NCI-H345 (cell line): ENCODE measurements around the gene RASGRF1.
"Not testable (repeated sequence)": the region's sequence is repeated elsewhere in the genome, so short reads cannot be mapped to it uniquely, and the experiment has no call there.

Experiments used
- DNase-seq: peaks from one replicate; lab custom pipeline; 2025; lab: John Stamatoyannopoulos, UW

RASGRF1 gene, protein sequence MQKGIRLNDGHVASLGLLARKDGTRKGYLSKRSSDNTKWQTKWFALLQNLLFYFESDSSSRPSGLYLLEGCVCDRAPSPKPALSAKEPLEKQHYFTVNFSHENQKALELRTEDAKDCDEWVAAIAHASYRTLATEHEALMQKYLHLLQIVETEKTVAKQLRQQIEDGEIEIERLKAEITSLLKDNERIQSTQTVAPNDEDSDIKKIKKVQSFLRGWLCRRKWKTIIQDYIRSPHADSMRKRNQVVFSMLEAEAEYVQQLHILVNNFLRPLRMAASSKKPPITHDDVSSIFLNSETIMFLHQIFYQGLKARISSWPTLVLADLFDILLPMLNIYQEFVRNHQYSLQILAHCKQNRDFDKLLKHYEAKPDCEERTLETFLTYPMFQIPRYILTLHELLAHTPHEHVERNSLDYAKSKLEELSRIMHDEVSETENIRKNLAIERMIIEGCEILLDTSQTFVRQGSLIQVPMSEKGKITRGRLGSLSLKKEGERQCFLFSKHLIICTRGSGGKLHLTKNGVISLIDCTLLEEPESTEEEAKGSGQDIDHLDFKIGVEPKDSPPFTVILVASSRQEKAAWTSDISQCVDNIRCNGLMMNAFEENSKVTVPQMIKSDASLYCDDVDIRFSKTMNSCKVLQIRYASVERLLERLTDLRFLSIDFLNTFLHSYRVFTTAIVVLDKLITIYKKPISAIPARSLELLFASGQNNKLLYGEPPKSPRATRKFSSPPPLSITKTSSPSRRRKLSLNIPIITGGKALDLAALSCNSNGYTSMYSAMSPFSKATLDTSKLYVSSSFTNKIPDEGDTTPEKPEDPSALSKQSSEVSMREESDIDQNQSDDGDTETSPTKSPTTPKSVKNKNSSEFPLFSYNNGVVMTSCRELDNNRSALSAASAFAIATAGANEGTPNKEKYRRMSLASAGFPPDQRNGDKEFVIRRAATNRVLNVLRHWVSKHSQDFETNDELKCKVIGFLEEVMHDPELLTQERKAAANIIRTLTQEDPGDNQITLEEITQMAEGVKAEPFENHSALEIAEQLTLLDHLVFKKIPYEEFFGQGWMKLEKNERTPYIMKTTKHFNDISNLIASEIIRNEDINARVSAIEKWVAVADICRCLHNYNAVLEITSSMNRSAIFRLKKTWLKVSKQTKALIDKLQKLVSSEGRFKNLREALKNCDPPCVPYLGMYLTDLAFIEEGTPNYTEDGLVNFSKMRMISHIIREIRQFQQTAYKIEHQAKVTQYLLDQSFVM (N-terminal part only)

DNA sequence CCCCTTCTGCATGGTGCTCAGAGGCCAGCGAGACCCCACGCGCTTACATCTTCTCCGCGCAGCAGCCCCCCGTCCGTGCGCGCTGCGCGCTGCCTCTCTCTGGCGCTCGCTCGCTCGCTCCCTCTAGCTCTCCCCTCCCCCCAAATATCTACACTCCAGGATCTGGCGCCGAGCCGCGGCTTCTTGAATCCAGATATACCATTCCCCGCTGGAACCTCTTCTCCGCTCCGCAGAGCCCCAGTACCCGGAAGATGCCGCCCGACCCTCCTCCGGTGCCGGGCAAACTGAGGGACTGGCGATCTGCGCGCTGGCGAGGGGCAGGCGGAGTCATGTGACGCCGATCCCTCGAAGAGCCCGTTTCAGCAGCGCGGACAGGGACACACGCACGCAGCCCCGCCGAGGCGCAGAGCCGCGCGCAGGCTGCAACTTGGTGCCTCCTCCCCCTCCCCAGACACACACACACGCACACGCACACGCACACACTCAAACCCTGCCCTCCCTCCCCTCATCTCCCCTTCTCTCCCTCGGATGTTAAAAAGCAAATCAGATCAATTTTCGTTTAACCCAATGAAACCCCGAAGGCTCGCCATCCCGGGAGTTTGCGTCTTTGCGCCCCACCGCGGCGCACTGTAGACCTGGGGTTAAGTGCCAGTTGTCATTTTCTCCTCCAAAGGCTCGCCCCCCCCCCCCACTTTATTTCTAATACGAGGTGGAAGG is at the start of gene RASGRF1:
RASGRF1 (minus strand) TSS at position 294 of the 717 bp plus-strand sequence; CDS start at position 12, 282 bp downstream.
- DNase-seq = no peak

DNA sequence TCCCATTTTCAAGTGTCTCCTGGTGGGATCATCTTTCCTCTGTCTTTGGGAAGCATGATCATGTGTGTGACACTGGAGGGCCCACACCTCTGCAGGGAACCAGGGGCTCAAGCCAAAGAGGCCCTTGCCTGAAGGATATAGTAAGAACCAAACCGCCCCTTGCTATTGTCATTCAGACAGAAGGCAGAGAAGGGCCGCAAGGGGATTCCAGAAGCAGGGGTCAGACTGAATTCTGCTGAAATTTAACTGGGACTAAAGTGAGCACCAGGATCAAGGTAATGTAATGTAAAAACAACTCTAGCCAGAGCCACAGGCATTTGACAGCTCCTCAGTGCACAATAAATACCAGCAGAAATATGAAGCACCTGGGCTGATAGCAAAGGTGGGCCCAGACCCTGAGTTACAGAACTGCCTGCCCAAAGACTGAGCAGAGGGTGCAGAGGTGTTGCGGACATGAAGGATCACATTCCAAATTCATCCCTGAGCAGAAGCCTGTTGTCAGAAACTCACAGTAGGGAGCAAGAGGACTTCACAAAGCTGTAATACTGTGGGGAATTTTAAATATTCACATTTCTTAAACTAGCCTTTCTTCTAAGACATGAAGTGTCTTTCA is 46.0 kb upstream of the RASGRF1 start:
- DNase-seq = no peak

DNA sequence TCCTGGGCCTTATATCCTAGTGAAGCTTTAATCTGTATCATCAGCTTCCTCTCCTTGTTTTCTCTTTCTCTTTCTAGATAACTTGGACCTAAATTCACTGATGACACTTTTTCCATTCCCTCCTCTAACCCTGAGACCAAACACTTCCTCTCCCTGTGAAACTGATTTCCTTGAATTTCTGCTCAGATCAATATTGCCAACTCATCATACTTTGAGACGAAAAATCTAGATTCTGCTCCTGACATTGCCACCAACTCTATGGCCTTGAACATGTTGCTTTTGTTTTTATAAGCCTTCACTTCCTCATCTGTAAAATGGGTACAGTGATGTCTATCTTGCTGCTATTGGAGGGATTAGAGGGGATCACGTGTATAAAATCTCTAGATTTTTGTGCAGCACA is 42.7 kb upstream of the RASGRF1 start:
- DNase-seq = no peak

DNA sequence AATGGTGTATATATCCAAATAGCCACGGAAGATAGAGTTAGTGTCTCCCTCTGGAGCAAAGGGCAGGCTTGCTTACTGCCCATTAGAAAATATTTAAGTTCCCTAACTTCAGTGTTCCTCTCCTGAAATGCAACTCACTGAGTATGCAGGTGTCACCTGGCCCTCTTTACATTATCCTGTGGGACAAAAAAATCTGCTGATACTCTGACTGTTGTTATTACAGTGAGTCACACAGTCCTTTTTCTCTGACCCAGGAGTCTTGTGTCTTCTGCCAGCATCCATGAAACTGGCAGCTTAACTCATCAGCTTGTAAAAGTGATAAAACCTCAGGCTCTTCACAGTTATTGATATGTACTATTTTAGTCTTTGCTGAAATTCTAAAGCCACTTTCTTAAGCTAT is 42.2 kb upstream of the RASGRF1 start:
- DNase-seq = no peak

DNA sequence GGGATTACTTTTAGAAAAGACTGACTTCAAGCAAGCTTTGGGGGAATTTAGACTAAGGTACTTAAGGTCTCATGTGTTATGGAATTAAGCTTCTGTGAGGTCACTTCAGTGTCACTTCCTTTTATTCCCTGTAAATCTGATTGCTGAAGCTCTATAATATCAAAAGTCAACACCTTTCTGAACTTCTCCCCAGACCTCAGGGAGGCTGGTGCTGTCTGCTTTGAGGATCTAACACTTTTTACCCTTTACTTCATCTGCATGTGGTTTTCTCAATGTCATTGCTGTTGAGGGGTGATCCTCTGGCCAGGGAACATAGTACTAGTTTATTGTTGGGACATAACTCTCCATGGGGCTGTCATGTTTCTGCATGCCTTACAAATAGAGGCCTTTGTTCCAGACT is 41.8 kb upstream of the RASGRF1 start:
- DNase-seq = no peak

DNA sequence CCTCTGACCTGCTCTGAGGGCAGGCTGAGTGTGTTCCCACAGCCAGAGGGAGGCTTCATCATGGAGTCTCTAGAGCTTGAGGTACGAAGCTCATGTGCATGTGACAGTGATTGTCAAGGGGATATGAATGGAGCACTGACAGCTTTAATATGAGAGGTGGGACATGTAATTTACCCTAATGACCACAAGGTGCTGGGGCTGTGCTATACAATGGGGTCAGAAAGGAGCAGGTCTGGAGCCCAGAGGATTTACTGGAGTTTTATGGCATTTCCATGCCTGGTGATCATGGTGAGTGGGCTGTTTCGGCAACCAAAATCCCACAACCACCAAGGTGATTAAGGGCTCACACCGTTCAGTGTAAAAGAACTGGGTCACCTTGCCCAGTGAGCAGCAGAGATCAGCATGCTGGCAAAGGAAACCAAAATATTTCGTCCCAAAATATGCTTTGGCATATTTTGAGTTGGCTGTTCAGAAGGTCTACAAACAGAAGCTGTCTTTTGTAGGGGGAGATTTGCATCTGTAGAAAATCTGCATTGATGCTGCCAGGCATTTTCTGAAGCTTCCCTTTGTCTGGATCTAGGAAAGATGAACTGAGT is 40.1 kb upstream of the RASGRF1 start:
- DNase-seq = no peak

DNA sequence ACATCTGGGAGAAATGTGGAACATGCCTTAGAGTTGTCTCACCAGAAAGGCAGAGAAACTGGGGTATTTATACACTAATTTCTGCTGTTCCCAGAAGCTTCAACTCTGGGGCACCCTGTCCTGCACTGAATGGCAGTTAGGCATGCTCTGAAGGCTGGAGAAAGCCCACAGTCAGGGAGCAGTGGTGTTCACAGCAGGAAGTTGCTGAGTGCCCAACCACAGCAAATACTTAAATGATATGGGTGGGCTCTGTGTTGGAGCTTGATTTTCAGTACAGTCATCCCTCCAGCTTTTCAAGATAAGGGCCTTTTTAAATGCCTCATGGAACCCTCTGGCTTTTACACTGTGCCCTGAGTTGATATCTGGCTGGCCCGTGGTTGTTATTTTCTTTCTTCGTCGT is 38.7 kb upstream of the RASGRF1 start:
- DNase-seq = no peak

DNA sequence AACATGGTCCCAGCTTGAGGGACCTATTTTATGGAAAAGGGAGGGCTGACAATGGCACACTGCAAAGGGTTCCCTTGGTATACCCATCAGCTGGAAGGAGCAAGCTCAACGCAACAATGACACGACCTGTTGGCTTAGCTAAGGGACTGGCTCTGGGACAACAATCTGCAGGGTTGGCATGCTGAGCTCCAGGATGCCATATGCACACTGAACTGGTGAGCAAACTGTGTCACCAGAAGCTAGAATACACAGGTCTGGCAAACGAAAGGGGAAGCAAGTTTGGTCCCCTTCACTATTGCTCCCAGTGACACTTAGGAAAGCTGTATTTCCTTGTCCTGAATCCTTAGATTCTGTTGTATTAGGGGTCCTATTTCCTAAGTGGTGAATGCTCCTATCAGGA is 38.0 kb upstream of the RASGRF1 start:
- DNase-seq = no peak

DNA sequence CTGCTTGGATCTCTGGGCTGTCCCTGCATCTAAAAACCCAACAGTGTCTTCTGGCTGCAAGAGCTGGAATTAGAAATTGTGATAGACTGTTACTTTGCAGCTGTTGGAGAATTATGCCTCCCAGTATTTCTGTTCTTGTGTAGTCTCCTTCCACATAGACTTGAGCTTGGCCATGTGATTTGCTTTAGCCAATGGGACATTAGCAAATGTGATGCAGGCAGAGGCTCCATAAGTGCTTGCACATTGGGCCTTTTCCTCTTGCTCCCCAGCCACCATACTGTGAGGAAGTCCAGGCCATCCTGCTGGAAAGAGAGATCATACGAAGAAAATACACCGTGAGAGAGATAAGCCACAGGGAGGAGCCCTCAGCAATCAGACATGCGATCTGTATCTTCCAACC is 33.8 kb upstream of the RASGRF1 start:
- no peak for DNase-seq

DNA sequence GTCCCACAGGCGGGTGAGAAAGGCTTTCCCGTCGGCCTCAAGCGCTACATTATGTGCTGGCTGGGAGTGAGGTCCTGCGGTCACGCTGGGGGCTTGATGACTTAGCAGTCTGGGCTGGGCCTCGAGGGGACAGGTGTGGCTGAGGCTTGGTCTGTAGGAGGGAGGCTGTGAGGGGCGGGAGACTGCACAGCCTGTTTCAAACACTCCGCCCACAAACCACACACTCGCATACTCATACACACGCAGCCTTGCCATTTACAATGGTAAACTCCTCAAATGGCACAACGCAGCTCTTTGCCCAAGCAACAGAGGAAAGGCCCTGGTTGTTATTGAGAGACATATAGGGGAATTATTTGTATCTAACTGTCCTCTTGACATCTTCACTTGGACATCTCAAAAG is 32.4 kb upstream of the RASGRF1 start:
- DNase-seq = no peak

DNA sequence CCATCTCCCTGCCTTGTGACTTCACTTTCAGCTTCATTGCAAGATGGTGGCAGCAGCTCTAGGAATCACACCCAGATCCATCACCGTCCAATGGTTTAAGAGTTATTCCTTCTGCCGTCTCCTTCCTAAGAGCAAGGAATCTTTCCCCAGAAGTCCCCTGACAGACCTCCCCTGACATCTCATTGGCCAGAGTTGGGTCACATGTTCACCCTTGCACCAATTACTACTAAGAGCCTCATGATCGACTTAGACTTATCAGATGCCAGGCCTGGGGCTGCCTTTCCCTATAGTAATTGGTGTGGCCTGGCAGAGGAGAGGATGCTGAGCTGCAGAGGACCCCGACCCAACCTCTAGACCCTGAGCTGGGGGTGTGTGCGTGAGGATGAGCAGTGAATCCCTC is 31.8 kb upstream of the RASGRF1 start:
- no peak for DNase-seq

DNA sequence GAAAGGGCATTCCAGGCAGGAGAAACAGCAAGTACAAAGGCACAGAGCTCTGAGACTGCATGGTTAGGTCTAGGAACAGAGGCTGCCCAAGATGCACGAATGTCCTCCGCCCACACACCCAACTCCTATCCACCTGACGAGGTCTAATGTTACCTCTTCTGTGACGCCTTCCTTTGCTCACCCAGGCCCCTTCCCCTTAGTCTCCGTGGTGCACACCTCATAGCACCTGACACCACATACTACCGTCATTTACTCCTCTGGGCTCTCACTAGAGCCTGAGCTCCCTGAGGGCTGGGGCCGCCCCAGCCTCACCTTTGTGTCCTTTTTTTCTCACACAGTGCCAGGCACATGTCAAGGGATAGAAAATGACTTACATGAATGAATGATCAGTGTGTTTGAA is 31.0 kb upstream of the RASGRF1 start:
- no peak for DNase-seq

DNA sequence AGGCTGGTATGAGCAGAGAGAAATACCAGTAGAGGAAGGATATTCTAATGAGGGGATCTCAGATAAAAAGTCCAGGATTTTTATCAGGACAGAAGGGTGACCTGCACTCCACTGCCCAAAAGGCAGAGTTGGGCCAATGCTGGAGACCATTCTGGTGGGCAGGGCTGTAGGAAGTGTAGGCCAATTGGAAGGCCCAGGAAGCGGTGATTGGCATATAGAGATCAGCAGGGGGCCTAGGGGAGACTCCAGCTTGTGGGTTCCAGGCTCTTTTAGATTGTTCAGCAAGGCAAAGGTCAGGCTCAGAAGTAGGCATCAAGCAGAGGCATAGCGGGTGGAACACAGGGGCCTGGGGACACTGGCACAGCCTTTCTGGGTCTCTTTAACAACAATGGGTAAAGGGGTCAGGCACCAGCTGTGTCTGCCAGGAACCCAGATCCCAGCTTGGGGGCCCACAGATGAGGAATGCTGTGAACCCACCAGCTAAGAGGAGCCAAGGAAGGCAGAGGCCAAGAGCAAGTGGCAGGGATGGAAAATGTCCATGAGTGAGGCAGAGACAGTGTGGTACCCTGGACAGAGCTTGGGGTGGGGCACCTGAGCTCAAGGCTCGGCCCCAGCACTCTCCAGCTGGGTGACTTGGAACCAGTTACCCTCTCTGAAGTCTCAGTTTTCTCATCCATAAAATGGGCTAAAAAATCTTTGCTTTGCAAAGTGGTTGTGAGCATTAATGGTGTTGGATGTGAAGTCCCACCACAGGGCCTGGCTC is 27.0 kb upstream of the RASGRF1 start:
- DNase-seq = no peak

DNA sequence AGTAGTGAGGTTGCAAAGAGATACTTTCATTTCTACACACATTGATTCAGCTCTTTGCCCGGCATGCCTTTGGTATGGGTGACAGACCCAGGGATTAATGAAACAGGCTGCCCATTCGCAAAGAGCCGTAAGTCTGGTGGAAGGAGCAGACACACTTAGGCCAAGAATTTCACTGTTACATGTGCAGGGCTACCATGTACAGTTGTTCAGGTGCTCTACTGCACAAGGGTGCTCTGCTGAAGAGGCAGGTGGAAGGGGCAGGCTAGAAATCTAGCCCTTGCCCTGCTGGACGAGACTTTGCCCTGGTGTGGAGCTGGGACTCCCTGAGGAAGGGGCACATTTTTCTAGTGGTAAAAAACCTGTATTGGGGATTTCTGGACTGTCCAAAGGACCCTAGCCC is 26.2 kb upstream of the RASGRF1 start:
- no peak for DNase-seq

DNA sequence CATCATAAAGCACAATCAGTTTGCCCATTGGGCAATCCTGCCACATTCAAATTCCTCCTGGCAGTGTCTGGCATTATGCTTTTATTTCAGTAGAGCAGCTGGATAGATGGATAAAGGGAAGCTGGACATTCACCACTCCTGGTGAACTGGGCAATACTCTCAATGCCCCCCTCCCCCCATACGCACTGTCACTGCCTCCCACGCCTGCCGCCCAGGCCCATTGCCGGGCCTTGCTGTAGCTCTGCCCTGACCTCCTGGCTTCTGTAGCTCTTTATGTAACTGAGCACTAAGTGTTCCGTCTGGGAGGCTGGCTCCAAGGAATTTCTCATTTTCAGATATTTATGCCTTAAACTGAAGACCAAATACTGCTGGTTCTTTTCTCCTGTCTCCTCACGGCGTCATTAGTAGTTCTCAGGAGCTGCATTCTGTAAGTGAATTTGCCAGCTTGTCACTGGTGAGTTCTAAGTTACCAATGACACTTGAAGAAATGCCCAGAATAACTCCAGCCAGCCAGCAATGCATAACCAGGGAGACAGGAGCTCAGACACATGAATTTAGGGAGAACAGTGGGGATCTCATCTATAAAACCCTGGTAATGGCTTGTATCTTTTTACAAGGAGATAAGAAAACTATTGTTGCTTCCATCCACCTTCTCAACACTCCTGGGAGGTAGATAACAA is 25.5 kb upstream of the RASGRF1 start:
- DNase-seq = no peak

DNA sequence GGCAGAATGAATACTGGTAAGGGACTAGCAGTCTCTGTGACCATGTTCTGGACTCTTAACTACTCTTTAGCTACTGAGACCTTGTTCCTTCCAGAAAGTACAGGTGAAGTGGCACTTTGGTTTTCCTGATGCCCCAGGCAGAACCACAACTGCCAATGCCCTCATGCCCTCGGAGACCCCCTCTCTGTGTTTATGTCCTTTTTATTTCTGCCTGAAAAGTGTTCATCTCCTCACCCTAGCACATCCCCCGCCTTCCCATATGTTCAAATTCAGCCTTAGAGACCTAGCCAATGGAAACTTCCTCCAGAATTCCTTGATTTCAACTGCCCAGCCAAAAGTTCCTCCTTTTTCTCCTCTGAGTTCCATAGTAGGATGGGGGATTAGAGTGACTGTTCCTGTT is 23.3 kb upstream of the RASGRF1 start:
- DNase-seq = no peak

DNA sequence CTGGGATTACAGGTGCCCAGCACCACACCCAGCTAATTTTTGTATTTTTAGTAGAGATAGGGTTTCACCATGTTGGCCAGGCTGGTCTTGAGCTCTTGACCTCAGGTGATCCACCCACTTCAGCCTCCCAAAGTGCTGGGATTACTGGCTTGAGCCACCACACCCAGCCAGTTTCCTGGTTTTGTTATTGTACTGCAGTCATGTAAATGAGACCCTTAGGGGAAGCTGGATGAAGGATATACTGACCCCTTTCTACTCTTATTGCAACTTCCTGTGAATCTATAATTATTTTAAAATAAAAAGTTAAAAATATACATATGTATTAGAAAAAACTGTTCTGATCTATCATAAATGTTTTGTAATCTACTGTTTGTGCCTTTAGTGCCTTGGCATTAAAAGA is 20.8 kb upstream of the RASGRF1 start:
- not testable (repeated sequence) for DNase-seq

DNA sequence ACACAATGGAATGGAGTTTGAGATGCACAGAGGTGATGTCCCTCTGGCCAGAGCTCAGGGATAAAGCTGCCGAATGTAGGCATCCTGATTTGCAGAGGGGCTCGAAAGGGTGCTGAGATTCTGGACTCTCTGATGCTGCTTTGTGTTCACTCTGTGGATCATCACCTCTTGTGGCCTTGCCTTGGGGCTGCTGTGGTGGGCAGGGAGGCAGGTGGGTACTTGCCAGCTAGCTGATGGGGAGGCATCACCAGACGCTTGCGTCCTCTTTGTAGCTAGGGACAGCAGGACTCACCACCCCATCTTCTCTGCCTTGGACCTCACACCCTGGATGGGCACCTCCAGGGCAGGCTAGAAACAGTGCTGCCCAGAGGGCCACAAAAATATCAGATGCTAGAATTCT is 14.6 kb upstream of the RASGRF1 start:
- no peak for DNase-seq

DNA sequence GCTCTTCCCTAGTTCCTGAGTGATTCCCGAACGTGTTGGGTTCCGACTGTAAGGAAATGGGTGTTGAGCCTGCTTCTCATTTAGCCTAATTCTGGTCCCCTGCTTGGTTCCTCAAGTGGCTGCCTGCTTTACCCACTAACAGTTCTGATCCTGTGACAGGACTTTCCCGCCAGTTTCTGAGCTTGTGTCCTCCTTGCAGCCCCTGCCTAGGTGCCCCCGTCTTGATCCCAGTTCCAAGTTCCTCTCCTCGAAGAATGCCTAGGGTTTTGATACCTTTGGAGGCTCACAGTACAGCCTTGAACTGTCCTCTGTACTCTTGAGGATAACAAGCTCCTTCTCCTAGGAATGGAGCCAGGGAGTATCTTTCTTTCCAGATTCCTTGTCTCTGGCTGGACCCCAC is 12.0 kb upstream of the RASGRF1 start:
- DNase-seq = no peak
